ENCODE data around the gene P2RX1.
"Not testable (repeated sequence)": the region's sequence is repeated elsewhere in the genome, so short reads cannot be mapped to it uniquely, and the experiment has no call there.

The P2RX1 gene

GRCh38 chr17:3861761-3862681 lies 54.2 kb downstream of the P2RX1 start:
- DNase-seq (ENCODE audit: low read depth in 2 of 2) = no peak

GRCh38 chr17:3860939-3861700 lies 55.1 kb downstream of the P2RX1 start:
- no peak for DNase-seq (ENCODE audit: low read depth in 2 of 2)

- DNase-seq (ENCODE audit: low read depth in 2 of 2) = no peak
Measured at GRCh38 chr17:3859940-3860339, 56.3 kb downstream of the P2RX1 start.

GRCh38 chr17:3857261-3858105 lies 58.8 kb downstream of the P2RX1 start:
- no peak for DNase-seq (ENCODE audit: low read depth in 2 of 2)

- DNase-seq (ENCODE audit: low read depth in 2 of 2) = not testable (repeated sequence)
Measured at GRCh38 chr17:3854204-3854603, 62.1 kb downstream of the P2RX1 start.

- DNase-seq (ENCODE audit: low read depth in 2 of 2) = no peak
Measured at GRCh38 chr17:3852561-3852960, 63.7 kb downstream of the P2RX1 start.

GRCh38 chr17:3851461-3852100 lies 64.7 kb downstream of the P2RX1 start:
- DNase-seq (ENCODE audit: low read depth in 2 of 2) = no peak

- no peak for DNase-seq (ENCODE audit: low read depth in 2 of 2)
Measured at GRCh38 chr17:3848229-3848835, 67.9 kb downstream of the P2RX1 start.

GRCh38 chr17:3847165-3847670 lies 69.0 kb downstream of the P2RX1 start:
- no peak for DNase-seq (ENCODE audit: low read depth in 2 of 2)
